MM.1S (cell line): ENCODE data around the gene SRPK3.

ENCODE experiments used
- DNase-seq: peaks from one replicate; pipeline ENCODE4 v3.0.0-alpha.2; 2015
- H2AFZ ChIP-seq: fragments of 300-600 bp; sonication (generic); 2 replicates; pipeline ENCODE4 v1.6.0; 2016; ENCODE audit warnings: antibody characterized with exemption, low read length
- H3F3A ChIP-seq: fragments of 300-600 bp; sonication (generic); 2 replicates; pipeline ENCODE4 v1.6.1; 2016; ENCODE audit warnings: mild to moderate bottlenecking, antibody characterized with exemption, low read length, moderate library complexity, mixed read lengths; ENCODE audit not compliant: insufficient read depth
- H3K27ac ChIP-seq: fragments of 300-600 bp; sonication (generic); 2 replicates; pipeline ENCODE4 v1.5.1; 2016; ENCODE audit warnings: mild to moderate bottlenecking, low read length
- H3K27me3 ChIP-seq: fragments of 300-600 bp; sonication (generic); replicated peaks from 2 replicates; pipeline ENCODE4 v1.6.0; 2016; ENCODE audit warnings: low read length; ENCODE audit not compliant: insufficient read depth
- H3K36me3 ChIP-seq: fragments of 300-600 bp; sonication (generic); replicated peaks from 2 replicates; pipeline ENCODE4 v1.6.1; 2016; ENCODE audit warnings: mild to moderate bottlenecking, low read length, mixed read lengths; ENCODE audit not compliant: insufficient read depth
- H3K4me1 ChIP-seq: fragments of 300-600 bp; sonication (generic); 2 replicates; pipeline ENCODE4 v1.6.1; 2016; ENCODE audit warnings: low read length, mixed read lengths
- H3K4me2 ChIP-seq: fragments of 300-600 bp; sonication (generic); 2 replicates; pipeline ENCODE4 v1.6.0; 2016; ENCODE audit warnings: low read depth, low read length
- H3K4me3 ChIP-seq: fragments of 300-600 bp; sonication (generic); 2 replicates; pipeline ENCODE4 v1.5.1; 2016; ENCODE audit warnings: low read length, mixed read lengths
- H3K79me2 ChIP-seq: fragments of 300-600 bp; sonication (generic); 2 replicates; pipeline ENCODE4 v1.6.1; 2016; ENCODE audit warnings: mixed run types, low read length, mixed read lengths
- H3K9ac ChIP-seq: fragments of 300-600 bp; sonication (generic); 2 replicates; pipeline ENCODE4 v1.6.1; 2016; ENCODE audit warnings: low read length, mixed read lengths
- H3K9me2 ChIP-seq: fragments of 300-600 bp; sonication (generic); replicated peaks from 2 replicates; pipeline ENCODE4 v1.6.1; 2016; ENCODE audit warnings: mild to moderate bottlenecking, low read length, mixed read lengths; ENCODE audit not compliant: insufficient read depth
- H3K9me3 ChIP-seq: fragments of 300-600 bp; sonication (generic); replicated peaks from 2 replicates; pipeline ENCODE4 v1.6.1; 2016; ENCODE audit warnings: mild to moderate bottlenecking, low read length, mixed read lengths; ENCODE audit not compliant: insufficient read depth
- H4K20me1 ChIP-seq: fragments of 300-600 bp; sonication (generic); 2 replicates; pipeline ENCODE4 v1.6.1; 2016; ENCODE audit warnings: mild to moderate bottlenecking, low read length, moderate library complexity, mixed read lengths; ENCODE audit not compliant: insufficient read depth
- CTCF ChIP-seq: fragments of 300-600 bp; sonication (generic); IDR thresholded peaks from 2 replicates; pipeline ENCODE4 v1.5.1; 2016; ENCODE audit warnings: antibody characterized with exemption, low read length, mixed read lengths
- EZH2 ChIP-seq: fragments of 300-600 bp; sonication (generic); optimal IDR thresholded peaks from 2 replicates; pipeline ENCODE3; 2017; ENCODE audit warnings: low read depth, mild to moderate bottlenecking, antibody characterized with exemption, low read length, mixed read lengths
- EZH2phosphoT487 ChIP-seq: fragments of 300-600 bp; sonication (generic); IDR thresholded peaks from 2 replicates; pipeline ENCODE4 v1.6.1; 2018; ENCODE audit warnings: antibody characterized with exemption, low read length

SRPK3 gene

DNA sequence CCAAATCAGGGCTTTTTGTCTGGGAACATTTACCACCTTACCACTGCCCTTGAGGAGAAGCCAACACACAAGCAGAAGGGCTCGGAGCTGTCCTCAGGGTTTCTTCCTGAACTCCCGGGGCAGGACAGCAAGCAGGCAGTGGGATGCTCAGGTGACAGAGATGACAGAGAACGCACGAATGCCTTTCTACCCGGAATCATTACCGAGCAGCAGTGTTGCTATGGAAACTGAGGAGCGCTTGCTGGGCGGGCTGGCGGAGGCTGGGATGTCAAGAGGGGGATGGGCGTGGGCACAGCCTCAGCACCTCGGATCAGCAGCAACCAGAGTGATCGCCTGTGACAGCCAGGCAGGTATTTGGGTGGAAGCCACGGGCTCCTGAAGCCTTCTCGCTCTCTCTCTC is 31.4 kb downstream of the SRPK3 start:
- Histone ChIP-seq H3K9ac (no peak overlapping the region), H3F3A (no peaks in the 10 kb centered on the region), H2AFZ (no peak overlapping the region), H3K79me2 (no peaks in the 10 kb centered on the region), H3K4me3 (no peak overlapping the region), H3K9me3 (no peaks in the 10 kb centered on the region), H4K20me1 (no peaks in the 10 kb centered on the region), H3K9me2 (no peaks in the 10 kb centered on the region), H3K27me3 (peaks cover 44% of the 10 kb centered on the region), H3K36me3 (no peaks in the 10 kb centered on the region), H3K4me2 (no peak overlapping the region), H3K27ac (no peak overlapping the region), H3K4me1 (no peaks in the 10 kb centered on the region)
- TF ChIP-seq CTCF (no peak), EZH2 (no peak), EZH2phosphoT487 (no peak)
- DNase-seq = no peak

DNA sequence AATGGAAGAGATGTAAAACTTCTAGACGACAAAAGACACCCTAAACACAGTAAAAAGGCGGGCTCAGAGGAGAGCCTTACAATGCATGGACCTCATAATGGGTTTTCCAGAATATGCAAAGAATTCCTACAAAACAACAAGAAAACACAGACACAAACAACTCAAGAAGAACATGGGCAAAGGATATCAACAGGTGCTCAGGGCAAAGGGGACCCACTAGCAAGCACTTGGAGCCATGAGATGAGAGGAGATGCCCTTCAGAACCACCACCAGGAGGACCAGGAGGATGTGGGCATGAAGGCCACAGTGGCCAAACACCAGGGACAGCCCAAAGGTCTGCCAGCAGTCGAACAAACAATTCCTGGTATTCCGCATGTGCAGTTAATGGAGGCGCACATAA is 32.3 kb downstream of the SRPK3 start:
- Histone ChIP-seq H3K27me3 (peaks cover 47% of the 10 kb centered on the region), H3K9ac (no peak overlapping the region), H3K79me2 (no peaks in the 10 kb centered on the region)

GRCh38 chrX:153814591-153815315 is 33.9 kb downstream of the SRPK3 start:
- Histone ChIP-seq H3K9me3 (no peaks in the 10 kb centered on the region), H3F3A (no peaks in the 10 kb centered on the region), H3K27ac (no peak overlapping the region), H3K4me1 (no peaks in the 10 kb centered on the region), H3K27me3 (peaks cover 47% of the 10 kb centered on the region), H3K9me2 (no peaks in the 10 kb centered on the region), H2AFZ (no peak overlapping the region), H3K4me3 (no peak overlapping the region), H4K20me1 (no peaks in the 10 kb centered on the region), H3K9ac (no peak overlapping the region), H3K36me3 (no peaks in the 10 kb centered on the region), H3K4me2 (no peak overlapping the region), H3K79me2 (no peaks in the 10 kb centered on the region)
- TF ChIP-seq CTCF = no peak
- TF ChIP-seq EZH2 = no peak
- TF ChIP-seq EZH2phosphoT487 = no peak
- no peak for DNase-seq

More for the DNA sequence above, 32.3 kb downstream of the SRPK3 start:
- no peaks in the 10 kb centered on the region for H4K20me1 ChIP-seq
- TF ChIP-seq EZH2 = no peak
- H2AFZ ChIP-seq = no peak overlapping the region
- H3K27ac ChIP-seq = no peak overlapping the region
- DNase-seq = no peak
- no peaks in the 10 kb centered on the region for H3K9me2 ChIP-seq
- no peaks in the 10 kb centered on the region for H3K9me3 ChIP-seq
- H3K4me2 ChIP-seq = no peak overlapping the region
- no peaks in the 10 kb centered on the region for H3K4me1 ChIP-seq
- H3K4me3 ChIP-seq = no peak overlapping the region
- no peaks in the 10 kb centered on the region for H3F3A ChIP-seq
- H3K36me3 ChIP-seq = no peaks in the 10 kb centered on the region
